Activated CD8-positive, alpha-beta memory T cell treated with anti-CD3 and anti-CD28 coated beads for 36 hours (primary cell): ENCODE data around the gene MYLK. TPM values are rescaled to one million over a fixed set of nuclear protein-coding genes. Genes with fewer than 3 reads are reported as not detected.

ENCODE experiments used
- CTCF ChIA-PET: fragments of 350-600 bp; sonication (Branson Sonifier 250); formaldehyde crosslinking; loops from one replicate; lab custom pipeline; 2021; ENCODE audit warnings: antibody characterized with exemption; lab: Charles Lee
- POLR2A ChIA-PET: fragments of 350-600 bp; sonication (Branson Sonifier 250); formaldehyde crosslinking; loops from one replicate; lab custom pipeline; 2021; ENCODE audit warnings: antibody characterized with exemption; lab: Charles Lee
- total RNA-seq, 2 experiments: library from RNA; stranded (reverse); gene quantifications; one replicate each; pipeline ENCODE4 v1.2.3, GENCODE V29; 2021

The MYLK gene
- total RNA-seq, 2 experiments from 2014 or later = not detected

DNA sequence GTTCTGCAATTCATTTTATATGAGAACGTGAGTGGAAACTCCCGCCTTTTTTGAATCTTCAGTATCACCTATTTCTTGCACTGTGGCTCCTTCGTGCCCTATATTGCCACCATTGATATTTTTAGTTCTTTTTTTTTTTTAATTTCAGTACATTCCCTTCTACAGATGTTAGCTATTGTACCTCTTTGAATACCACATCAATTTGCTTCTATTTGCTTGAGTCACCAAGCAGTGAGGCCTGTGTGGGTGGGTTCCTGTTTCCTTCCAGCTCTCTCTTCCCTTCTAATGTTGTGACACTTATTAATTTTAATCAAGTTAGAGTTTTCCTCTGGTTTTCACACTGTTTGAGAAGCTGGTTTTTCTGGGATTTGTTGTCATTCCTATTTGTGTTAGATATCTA is 308.0 kb downstream of the MYLK start:
- CTCF ChIA-PET = interaction anchor here (0.7 kb wide), 1 partner anchor 230 kb away, joined by 3 read pairs; no protein-coding TSS in a partner anchor
- POLR2A ChIA-PET = interaction anchor here (1.2 kb wide), 1 partner anchor 8 kb away, joined by 3 read pairs; the partner anchor contains the start of gene HACD2

GRCh38 chr3:123571973-123572365 is 312.2 kb downstream of the MYLK start:
- CTCF ChIA-PET = interaction anchor here (0.9 kb wide), 1 partner anchor 9 kb away, joined by 3 read pairs; no protein-coding TSS in a partner anchor
- POLR2A ChIA-PET = no interaction called here

DNA sequence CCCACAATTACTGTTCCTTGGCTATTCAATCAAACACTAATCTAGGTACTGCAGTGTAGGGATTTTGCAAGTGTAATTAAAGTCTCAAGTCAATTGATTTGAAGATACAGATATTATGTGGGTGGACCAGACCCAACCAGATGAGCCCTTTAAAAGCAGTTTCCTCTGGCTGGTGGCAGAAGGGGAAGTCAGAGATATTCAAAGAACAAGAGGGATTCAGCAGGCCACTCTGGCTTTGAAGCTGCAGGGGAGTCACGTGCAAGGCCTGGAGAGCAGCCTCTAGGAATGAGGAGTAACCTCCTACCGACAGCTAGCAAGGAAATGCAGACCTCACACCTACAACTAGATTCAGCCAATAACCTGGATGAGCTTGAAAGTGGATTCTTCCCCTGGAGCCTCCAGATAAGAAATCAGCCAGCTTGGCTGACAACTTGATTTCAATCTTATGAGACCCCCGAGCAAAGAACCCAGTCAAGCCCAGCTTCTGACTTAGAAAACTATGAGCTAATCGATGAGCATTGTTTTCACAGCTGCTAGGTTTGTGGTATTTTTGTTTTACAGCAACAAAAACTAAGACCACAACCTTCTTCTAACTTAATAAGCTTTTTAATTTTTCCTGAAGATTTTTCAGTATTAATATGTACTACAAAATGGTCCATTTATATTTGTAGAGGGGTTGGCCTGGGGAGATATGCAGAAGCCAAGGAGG is 312.7 kb downstream of the MYLK start:
- POLR2A ChIA-PET = no interaction called here
- CTCF ChIA-PET = interaction anchor here (0.9 to 1.5 kb wide), 2 partner anchors 8 to 11 kb away, joined by 3 read pairs; no protein-coding TSS in a partner anchor

GRCh38 chr3:123568875-123569274 is 315.3 kb downstream of the MYLK start:
- CTCF ChIA-PET = no interaction called here

GRCh38 chr3:123568034-123568433 is 316.1 kb downstream of the MYLK start:
- POLR2A ChIA-PET = no interaction called here
- CTCF ChIA-PET = no interaction called here

More at GRCh38 chr3:123568875-123569274, 315.3 kb downstream of the MYLK start:
- POLR2A ChIA-PET = no interaction called here

- ChIA-PET POLR2A (no interaction called here), CTCF (interaction anchor here (2.4 kb wide), 1 partner anchor 11 kb away, joined by 8 read pairs; no protein-coding TSS in a partner anchor)
Observed at GRCh38 chr3:123564056-123564455, 320.1 kb downstream of the MYLK start.

DNA sequence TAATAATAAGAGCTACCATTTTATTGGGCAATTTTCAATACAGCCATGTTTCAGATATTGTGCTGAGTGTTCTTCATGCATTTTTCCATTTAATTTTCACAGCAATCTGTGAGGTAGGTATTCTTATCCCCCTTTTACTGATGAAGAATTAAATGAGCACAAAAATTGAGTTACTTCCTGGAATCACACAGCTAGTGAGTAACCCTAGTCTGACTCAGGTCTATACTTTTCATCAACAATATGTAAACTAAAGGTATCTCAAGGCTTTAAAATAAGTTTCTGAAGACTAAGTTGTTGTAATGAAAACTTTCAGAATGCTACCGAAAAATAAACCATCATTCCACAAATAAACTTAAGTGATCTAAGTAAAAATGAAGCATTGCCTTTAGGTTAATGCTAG is 321.6 kb downstream of the MYLK start:
- ChIA-PET CTCF (interaction anchor here (0.8 to 2.4 kb wide), 3 partner anchors 9 to 114 kb away, joined by 3 to 8 read pairs (median 6); partner anchors contain the start of gene ADCY5), POLR2A (interaction anchor here (0.9 kb wide), 1 partner anchor 22 kb away, joined by 4 read pairs; the partner anchor contains the start of gene HACD2)

DNA sequence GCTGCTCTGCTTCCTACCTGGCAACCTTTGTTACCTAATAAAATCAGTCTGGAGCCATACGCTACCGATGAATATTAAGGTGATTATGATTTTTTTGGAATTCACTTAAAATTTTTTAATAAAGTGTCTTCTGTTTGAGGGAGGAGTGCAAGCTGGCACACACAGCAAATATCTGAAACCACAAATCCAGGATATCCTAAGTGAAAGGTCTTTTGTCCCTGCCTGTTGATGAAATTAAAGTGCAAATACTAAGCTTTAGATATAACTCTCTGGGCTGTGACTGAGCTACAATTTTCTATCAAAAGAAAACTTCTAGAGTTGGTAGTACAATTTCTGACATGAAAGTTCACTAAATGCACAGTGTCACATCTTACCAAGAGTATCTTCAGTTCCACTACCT is 322.9 kb downstream of the MYLK start:
- ChIA-PET POLR2A (no interaction called here), CTCF (interaction anchor here (1.9 kb wide), 1 partner anchor 112 kb away, joined by 6 read pairs; the partner anchor contains the start of gene ADCY5)

Other genes starting within 250 kb of the MYLK start
- 10 to 100 TPM; 31.1 to 34.0 TPM for gene CCDC14, start 76.9 kb upstream of the MYLK start, total RNA-seq
- gene ROPN1, start 107.8 kb upstream of the MYLK start, total RNA-seq = not detected
- 1 to 10 TPM; 7.5 to 8.5 TPM for gene KALRN, start 149.0 kb upstream of the MYLK start, total RNA-seq